Dedifferentiated amniotic fluid mesenchymal stem cell (primary cell): ENCODE results near the gene PDLIM7.

Experiments
- DNase-seq: peaks from one replicate; pipeline ENCODE4 v3.0.0-alpha.2; 2016; ENCODE audit errors: extremely low spot score

The PDLIM7 gene

DNA sequence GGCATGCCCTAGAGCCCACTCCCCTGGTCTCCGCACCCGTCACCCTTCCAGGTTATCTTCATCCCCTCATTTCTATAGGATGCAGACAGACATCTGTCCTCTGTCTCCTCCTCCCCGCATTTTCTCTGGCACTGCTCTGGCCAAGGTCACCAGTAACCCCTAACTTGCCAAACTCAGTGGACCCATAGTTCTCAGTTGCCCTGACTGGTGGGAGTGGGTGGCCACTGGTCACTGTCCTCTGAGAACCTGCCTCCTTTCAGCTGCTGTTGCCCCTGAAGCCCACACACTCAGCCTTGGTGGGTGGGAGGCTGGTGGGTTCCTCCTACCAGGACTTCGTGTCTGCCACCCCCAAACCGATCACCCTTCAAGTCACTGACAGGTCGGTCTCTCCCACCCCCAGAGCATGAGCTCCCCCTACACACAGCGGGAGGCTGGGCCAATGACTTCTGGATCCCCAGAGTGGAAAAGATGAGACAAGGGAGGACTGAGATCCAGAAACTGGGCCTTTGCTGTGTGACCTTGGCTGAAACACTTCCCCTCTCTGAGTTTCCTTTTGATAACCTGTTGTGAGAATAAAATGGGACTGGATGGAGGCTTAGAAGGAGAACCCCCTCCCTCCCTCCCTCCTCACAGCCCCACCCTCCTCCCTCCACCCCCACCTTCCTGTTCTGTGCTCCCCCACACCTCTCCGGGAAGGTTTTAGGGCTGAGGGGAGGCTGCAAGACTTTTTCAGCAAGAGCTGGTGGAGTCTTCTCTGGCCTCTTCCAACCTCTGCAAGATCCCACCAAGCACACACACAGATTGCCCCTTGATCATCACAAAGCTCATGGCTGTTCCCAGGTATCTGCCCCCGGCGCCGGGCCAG lies 21.6 kb downstream of the PDLIM7 start:
- DNase-seq = no peak

DNA sequence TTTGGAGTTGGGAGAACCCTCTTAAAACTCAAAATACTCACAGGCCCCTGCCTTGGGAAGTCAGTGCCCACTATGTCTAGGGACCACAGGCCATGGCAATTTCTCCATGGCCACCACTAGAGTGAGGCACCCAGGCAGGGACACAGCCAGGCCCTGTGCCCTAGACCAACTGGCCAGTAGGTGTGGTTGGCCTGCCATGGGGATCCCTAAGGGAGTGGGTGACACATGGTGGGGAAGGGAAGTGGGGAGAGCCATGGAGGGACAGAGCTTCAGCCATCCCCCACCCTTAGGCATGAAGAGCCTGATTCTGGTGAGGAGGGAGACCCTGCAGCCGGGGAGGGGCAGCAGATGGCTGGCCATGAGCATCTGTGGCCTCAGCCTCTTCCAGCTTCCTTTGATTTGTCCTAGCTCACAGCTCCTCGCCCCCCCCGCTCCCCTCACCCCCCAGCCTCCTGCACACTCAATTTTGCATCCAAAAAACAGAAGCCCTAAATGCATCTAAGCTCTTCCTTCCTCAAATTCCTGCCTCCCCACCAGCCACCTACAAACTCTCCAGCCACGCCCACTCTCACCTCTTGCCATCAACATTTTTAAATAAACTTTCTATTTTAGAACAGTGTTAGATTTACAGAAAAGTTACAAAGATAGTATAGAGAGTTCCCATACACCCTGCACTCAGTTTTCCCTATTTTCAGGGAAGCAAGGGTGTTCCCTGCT lies 22.4 kb downstream of the PDLIM7 start:
- DNase-seq = no peak

DNA sequence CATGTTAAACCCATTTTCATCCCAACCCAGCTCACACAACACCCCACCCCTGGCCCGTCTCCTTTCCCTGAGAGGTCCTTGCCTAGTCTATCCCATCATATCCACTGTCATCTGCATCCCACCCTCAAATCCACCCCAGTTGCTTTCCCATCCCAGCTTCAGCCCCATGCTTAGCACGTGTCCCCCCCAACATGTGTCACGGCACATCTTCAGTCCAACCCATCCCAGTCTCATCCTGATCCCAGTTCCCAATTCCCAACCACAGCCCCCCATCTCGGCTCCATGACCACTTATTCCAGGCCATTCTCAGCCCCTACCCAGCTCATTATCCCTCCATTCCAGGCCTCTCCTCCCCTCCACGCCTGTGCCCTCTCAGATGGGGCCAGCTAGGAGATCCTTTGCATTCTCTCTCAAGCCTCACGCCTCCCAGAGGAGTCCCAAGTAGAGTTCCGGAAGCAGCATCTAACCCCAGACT lies 23.4 kb downstream of the PDLIM7 start:
- DNase-seq = no peak

DNA sequence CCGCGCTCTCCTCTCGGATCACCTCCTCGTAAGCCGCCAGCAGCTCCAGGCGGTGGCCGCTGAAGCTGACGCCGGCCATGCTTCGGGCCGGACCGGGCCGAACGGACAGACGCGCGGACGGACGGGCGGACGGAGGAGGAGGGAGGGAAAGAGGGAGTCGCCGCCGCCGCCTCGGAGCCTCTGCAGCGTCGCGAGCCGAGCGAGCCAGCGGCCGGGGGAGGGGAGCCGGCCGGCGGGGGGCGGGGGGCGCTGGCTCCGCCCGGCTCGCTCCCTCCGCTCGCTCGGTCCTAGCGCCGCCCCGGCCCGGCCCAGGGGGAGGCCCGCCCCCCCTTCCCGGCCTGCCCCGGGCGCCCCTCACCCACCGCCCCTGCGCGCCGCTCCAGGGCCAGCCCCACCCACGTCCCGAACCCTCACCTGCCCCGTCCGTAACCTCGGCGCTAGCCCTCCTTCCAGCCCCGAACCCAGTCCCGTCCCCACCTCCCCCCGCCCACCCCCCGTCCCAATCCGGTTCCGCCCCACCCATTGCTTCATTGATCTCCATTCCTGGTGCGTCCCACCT lies 23.9 kb downstream of the PDLIM7 start, which contains the start of gene DBN1:
TSS of gene DBN1 (minus strand) at position 192 of the 559 bp plus-strand sequence. CDS start at position 79, 113 bp downstream.
- DNase-seq = peak; percentile 37

DNA sequence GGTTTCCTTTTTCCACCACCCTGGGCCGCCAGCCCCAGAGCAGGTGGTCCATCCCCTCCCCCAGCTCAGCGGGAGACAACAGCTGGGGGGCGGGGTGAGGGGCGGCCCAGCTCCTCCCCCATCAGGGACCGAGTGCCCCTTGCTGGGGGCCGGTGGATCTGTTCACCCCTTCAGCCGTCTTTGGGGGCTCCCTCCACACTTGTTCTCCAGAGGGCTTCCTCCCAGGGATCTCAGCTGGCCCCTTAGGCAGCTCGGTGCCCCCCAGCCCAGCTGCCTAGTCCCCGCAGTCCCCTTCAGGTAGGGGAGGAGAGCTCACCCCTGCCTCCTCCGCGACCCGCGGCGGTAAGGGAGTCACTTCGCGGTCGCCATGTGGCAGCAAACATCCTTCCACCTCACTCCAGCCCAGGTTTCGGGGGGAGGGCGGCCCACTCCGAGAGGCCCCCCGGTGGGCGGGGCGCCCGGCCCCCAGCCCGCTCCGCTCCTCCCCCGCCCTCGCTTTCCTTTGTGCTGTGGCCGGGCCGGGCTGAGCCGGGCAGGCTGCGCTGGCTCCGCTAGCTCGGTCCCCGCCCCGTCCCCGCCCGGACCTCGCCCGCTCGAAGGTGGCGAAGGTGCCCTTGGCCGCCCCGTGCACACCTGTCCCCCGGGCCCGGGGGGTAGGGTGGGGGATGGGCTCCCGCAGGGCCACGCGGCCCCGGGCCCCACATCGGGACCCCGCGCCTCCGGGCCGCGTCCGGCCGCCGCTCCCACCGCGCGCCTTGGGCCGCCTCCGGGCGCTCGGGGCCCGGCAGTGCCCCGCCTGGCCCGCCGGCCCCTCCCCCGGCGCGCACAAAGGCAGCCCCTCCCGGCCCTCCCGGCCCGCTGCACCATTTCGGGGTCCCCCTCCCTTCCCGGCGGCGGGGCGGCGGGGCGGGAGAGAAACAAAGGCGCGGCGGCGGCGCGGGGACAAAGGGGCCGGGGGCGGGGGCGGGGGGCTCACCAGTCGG lies 24.7 kb downstream of the PDLIM7 start:
- DNase-seq = no peak

DNA sequence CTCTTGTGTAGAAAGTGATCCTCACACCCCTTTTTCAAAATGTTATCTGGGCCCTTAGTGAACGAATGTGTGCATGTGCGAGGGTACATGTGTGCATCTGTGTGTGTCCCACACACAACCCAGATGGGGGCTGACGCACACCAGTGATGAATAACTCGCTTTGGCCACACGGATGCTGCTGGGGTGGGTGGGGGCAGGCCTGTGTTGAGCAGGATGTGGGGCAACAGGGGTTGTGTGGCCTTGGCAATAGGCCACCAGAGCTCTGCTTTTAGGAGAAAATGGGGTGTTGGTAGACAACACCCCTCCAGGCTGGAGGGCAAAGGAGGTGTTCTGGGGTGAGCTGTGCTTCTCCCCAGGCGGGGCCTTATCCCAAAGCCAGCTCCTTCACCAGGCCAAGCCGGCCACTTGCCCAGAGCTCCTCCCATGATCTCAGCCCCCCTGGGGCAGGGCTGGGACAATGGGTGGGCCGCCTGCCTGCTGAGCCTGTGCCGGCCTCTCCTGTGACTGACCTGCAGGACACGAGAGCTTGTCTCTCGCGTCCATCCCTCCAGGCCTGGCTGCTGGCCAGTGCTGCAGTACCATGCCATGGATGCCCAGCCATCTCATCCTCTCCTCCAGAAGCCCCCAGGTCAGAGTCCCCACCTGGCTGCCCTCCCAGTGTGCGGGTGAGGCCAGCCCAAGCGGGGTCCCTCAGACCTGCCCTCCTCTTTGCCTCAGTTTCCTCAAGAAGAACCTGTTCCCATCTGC lies 25.6 kb downstream of the PDLIM7 start:
- DNase-seq = no peak

DNA sequence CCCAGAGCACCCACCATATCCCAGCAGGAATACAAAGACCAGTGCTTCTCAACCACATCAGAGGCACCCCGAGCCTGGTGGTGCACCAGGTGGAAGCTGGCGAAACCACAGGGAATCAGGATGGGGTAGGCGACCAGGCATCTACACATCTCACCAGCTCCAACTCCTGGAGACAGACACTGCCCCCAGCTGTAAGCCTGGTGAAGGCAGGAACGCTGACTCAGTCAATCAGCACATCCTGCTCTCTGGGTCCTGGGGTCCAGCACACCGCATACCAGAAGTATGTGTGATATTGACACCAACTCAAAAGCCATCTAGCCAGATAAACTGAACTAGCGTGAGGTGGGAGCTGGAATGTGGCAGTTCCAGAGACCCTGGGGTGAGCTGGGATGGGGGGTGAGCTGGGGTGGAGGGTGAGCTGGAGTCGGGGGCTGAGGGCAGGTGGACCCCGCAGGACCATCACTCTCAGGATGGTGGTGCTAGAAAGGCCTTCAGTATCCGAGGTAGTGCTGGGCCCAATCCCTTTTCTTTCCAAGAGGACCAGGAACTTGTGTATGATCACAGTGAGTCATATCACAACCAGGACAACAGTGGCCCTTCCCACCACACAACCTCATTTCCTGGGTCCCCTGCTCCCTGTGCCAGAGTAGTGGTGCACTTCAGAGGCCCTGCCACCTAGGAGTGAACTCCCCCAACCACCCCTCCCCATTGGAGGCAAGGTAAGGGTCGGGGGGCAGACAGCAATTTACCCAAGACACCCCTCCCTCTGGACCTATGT lies 26.5 kb downstream of the PDLIM7 start:
- DNase-seq = no peak

DNA sequence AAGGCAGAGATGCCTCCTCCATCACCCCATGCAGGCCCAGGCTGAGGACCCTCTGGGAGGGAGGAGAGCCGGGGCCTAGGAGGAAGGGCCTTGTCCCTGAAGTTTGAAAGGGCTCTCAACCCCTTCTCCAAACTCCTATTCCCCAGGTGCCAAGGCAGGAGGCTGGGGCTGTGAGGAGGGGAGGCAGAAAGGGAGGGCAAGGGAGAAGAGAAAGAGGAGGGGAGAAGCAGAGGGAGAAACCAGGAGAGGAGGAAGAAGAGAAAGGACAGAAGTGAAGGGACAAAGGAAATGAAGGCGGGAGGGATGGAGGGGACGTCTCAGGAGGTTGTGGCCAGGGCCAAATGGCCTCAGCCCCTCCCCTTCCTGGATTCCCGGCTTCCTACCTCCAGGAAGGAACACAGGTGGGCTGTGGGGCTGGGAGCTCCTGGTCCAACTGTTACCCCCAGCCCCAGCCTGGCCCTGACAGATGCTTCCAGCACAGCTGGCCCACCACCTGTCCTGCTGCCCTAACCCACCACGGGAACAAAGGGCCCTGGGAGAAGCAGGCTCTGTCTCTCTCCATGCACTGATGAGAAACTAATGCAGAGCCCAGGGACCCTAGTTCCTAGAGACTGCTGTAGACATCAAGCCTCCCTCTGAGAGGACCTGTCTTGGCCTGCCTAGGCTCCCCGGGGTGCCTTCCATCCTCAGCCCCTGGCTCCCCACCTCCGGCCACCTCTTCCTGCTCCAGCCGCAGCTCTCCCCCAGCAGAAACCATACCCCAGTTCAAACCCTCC lies 27.5 kb downstream of the PDLIM7 start:
- DNase-seq = no peak

DNA sequence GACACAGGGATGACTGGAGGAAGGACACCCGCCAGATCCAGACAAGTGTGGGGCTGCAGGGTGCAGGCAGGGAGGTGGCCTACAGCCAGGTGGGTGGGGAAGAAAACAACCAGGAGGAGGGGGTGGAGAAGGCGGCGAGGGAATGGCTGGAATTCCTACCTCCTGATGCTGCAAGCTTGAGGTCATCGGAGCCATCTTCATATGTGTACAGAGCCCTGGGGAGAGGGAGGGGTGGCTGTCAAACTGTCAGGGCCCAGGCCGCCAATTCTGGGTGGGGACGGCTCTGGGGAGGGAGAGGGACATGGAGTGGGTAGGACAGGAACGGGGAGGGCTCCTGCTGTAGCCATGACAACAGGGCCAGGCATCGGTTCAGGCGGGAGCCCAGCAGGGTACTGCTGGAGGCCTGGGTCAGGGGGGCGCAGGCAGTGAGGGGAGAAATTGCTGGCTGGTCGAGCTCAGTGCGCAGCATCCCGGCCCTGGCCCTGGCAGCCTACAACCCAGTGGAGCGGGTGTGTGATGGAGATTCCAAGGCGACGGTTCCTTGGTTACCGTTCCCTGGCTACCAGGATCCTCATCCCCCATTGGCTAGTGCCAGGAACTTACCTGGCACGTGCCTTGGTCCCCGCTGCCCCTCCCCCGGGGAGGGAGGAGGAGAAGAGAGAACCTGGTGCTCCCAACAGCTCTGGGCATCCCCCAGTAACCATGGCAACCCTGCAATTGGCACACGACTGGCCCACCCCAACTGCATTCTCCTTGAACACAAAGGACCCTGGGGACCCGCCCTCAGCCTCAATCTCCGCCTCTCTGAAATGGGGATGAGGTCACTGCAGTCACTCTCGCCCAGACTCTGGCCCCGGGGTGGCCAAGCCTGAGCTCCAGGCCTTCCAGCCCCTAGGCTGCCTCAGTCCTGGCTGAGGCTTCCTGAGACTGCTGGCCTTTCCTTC lies 28.4 kb downstream of the PDLIM7 start:
- no peak for DNase-seq

DNA sequence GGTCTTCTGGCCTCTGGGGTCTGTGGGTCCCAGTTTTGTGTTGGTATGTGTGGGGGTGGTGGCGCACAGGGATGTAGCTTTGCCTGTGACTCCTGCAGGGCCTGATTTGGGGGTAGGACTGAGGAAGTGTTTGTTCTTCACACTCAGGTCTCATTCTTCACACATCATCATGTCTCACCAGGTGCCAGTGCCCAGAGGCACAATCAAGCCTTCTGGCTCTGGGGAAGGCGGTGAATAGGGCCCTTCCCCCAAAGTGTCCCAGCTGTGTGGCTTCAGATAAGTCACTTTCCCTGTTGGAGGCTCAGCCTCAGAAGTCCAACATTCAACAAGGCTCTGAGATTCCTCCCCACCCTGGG lies 29.1 kb downstream of the PDLIM7 start:
- no peak for DNase-seq

DNA sequence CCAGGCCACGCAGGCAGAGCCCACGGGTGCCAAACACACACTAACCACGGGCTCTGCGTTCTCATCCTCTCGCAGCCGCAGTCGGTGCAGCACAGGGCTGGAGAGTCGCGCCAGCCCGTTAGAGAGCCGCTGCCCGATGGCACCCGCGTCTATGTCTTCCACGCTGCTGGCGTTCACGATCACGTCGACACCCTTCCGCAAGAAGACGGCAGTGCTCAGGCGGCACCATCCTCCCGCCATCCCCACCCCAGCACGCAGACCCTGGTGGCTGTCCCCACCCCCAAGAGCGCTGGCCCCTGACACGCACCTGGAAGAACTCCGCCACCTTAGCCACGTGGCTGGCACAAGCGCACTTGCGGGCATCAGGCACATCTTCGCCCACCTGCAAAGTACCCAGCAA lies 30.0 kb downstream of the PDLIM7 start:
- no peak for DNase-seq

DNA sequence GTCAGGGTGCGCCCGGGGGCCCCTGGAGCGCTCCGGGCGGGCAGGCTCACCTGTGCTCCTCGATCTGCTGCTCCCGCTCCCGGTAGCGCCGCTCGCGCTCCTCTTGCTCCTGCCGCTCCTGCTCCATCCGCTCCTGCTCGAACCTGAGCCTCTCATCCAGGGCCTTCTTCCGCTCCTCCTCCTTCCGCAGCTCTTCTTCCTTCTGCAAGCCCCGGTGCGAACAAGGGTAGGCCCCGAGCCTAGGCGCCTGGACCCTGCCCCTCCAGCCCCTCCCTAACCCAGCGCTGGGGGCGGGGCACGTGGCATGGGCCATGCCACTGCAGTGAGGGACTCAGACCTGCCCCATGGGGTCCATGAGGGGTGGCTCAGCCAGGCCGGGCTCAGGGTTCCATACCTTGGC lies 30.5 kb downstream of the PDLIM7 start:
- DNase-seq = no peak

DNA sequence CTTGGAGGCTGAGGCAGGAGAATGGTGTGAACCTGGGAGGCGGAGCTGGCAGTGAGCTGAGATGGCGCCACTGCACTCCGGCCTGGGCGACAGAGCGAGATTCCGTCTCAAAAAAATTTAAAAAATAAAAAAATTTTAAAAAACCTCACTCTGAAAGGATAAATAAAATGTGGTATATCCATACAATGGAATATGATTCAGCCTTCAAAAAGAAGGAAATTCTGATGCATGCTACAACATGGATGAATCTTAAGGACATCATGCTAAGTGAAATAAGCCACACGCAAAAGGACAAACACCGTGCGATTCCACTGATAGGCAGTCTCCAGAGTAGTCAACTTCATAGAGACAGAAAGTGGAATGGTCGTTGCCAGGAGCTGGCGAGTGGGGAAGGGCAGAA lies 32.4 kb downstream of the PDLIM7 start:
- no peak for DNase-seq

DNA sequence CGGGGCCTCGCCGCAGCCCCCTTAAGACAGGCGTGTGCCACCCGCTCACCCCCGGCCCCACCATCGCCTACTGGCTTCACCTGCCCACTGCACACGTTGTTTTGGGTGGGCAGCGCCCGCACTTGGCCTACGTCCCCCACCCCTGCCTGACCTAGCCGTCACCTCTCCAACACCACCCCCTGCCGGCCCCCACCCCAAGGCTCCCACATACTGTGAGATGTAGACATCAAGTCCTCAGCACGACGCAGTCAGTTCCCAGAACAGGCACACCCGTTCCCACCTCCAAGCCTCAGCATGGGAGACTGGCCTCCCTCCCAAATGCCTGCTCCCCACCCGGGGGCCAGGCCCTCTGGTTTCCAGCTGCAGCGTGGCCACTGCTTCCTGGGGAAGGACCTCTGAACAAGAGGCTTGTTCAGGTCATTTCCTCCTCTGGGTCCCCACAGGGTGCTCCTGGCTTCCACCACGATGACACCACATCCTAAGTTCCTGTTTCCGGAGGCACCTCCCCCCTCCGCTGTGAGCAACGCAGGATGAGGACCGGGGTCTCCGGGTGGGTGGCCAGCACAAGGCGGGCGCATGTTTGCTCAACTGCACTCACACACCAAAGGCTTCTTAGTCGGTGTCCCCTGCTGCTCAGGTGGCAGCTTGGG lies 35.3 kb downstream of the PDLIM7 start:
- DNase-seq = no peak

DNA sequence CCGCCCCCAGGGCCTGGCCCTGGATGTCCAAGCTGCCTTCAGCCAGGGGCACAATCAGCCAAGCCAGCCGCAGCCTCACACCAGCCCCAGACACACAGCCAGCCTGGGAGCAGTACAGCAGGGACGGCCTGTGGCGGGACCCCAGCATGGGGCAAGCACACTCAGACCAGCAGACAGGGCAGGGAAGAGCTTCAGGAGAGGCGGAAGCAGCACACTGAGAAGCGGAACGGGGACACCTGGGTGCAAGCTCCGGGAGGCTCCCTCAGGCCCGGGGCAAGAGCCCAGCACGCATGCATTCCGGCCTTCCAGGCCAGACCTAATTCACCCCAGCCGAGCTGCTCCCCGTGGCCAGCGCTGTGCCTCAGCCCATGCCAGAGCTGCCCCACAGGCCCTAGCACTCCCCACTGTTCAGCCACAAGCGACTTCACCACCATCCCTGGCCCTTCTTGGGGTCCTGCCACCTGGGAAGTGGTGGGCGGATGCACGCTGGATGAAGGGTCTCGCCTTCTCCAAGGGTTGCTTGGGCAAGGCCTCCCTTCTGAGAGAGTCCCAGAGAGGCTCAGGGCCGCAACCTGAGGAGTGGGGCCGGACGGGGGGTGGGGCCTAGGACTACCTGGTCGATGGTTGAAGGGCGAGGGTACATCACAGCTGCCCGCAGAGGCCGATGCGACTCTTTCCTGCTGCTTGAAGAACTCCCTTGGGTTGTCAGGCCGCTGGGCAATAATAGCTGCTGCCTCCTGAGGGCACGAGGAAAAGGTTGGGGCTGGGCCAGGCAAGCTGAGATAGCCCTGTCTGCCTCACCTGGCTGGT lies 37.4 kb downstream of the PDLIM7 start:
- no peak for DNase-seq

DNA sequence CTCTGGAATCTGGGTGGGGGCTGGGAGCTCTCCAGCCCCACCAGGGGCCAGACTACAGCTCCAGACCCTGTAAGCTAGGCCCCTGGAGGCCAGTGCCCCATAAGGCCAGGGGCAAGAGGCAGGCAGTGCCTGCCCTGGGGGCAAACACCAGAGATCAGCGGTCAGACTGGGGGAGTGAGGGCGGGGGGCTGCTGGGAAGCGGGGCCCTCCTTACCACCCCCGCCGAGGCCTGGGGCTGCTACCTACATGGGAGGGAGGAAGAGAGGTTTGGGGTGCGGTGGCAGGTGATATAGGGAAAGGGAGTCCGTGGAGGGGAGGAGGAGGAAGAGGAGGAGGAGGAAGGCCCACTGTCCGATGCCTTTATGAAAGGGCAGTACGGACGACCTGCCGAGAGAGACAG lies 38.0 kb downstream of the PDLIM7 start:
- no peak for DNase-seq

DNA sequence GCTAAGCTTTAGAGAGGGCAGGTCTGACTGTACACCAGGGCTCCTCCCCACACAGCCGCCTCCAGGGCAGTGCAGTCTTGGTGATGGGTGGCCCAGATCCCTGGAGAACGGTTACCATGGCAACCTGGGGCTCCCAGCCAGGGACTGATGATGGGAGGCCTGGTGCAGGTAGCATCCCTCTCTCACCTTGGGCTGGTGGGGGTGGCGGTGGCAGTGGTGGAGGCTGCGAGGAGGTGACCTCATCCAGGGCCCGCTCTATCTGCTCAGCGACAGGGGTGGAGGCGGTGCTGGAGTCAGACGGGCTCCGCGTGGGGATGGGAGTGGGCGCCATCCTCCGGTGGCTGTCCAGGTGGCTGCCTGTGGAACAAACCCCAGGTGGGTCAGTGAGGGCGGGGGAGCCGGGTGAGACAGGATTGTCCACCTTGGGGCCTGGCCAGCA lies 38.5 kb downstream of the PDLIM7 start:
- no peak for DNase-seq
